OCI-LY7 (cell line): ENCODE data around the gene ZMYND11. TPM values are rescaled to one million over a fixed set of nuclear protein-coding genes. Genes with fewer than 3 reads are reported as not detected.

Source experiments
- BruUV-seq: library from RNA; stranded (reverse); fragments of 400-500 nt; replicated peaks from 2 replicates; lab custom pipeline; 2021; lab: Mats Ljungman, UMichigan
- CTCF ChIA-PET: fragments of 300-600 bp; sonication (Branson Sonifier 250); formaldehyde crosslinking; loops from one replicate; lab custom pipeline; 2022; ENCODE audit warnings: antibody characterized with exemption; ENCODE audit not compliant: unreplicated experiment; lab: Charles Lee
- POLR2A ChIA-PET: fragments of 300-600 bp; sonication (Branson Sonifier 250); formaldehyde crosslinking; loops from one replicate; lab custom pipeline; 2022; ENCODE audit warnings: antibody characterized with exemption; lab: Charles Lee
- DNase-seq: peaks from one replicate; pipeline ENCODE4 v3.0.0-alpha.2; 2015; ENCODE audit warnings: low spot score
- H2AFZ ChIP-seq: fragments of 200-600 bp; sonication (generic), shearing (Covaris generic); 2 replicates; pipeline ENCODE4 v1.6.1; 2014; ENCODE audit warnings: mild to moderate bottlenecking, antibody characterized with exemption, low read length, moderate library complexity
- H3K27ac ChIP-seq: fragments of 200-600 bp; sonication (generic); 2 replicates; pipeline ENCODE4 v1.5.1; 2014; ENCODE audit warnings: mixed run types, low read depth, mild to moderate bottlenecking, moderate library complexity, low read length, inconsistent platforms; ENCODE audit not compliant: poor library complexity, severe bottlenecking
- H3K36me3 ChIP-seq: fragments of 200-600 bp; sonication (generic); 2 replicates; pipeline ENCODE4 v1.6.1; 2014; ENCODE audit warnings: mild to moderate bottlenecking, antibody characterized with exemption, low read length, moderate library complexity, mixed read lengths; ENCODE audit not compliant: insufficient read depth
- H3K4me1 ChIP-seq: fragments of 200-600 bp; sonication (generic); 2 replicates; pipeline ENCODE4 v1.5.1; 2014; ENCODE audit warnings: mild to moderate bottlenecking, low read length; ENCODE audit not compliant: insufficient read depth, poor library complexity, severe bottlenecking
- H3K4me2 ChIP-seq: fragments of 200-600 bp; sonication (generic); 2 replicates; pipeline ENCODE4 v1.6.1; 2014; ENCODE audit warnings: mild to moderate bottlenecking, low read length
- H3K4me3 ChIP-seq: fragments of 200-600 bp; sonication (generic); 2 replicates; pipeline ENCODE4 v1.5.1; 2014; ENCODE audit warnings: mild to moderate bottlenecking, low read depth, low read length; ENCODE audit not compliant: poor library complexity, severe bottlenecking
- H3K79me2 ChIP-seq: fragments of 200-600 bp; sonication (generic); 2 replicates; pipeline ENCODE4 v1.6.1; 2016; ENCODE audit warnings: low read depth, mild to moderate bottlenecking, low read length, moderate library complexity, mixed read lengths; ENCODE audit not compliant: insufficient read depth
- H3K9me2 ChIP-seq: fragments of 200-600 bp; sonication (generic); 2 replicates; pipeline ENCODE4 v1.6.1; 2016; ENCODE audit warnings: mild to moderate bottlenecking, low read length, mixed read lengths; ENCODE audit not compliant: insufficient read depth
- H3K9me3 ChIP-seq: fragments of 200-600 bp; sonication (generic); 2 replicates; pipeline ENCODE4 v1.6.1; 2014; ENCODE audit warnings: mild to moderate bottlenecking, mixed run types, low read length, mixed read lengths
- H4K20me1 ChIP-seq: fragments of 200-600 bp; sonication (generic); 2 replicates; pipeline ENCODE4 v1.6.1; 2014; ENCODE audit warnings: mild to moderate bottlenecking, antibody characterized with exemption, low read length, moderate library complexity, mixed read lengths; ENCODE audit not compliant: insufficient read depth
- CTCF ChIP-seq: fragments of 200-600 bp; sonication (generic); conservative IDR thresholded peaks from 2 replicates; pipeline ENCODE4 v1.5.1; 2014; ENCODE audit warnings: mild to moderate bottlenecking, antibody characterized with exemption, low read length, moderate library complexity, mixed read lengths
- EZH2phosphoT487 ChIP-seq: fragments of 200-600 bp; sonication (generic); IDR thresholded peaks from 2 replicates; pipeline ENCODE4 v1.6.1; 2018; ENCODE audit warnings: low read depth, borderline replicate concordance, mild to moderate bottlenecking, mixed run types, antibody characterized with exemption, low read length, moderate library complexity, mixed read lengths
- intact Hi-C: fragments of 100-400 bp; cut with micrococcal nuclease; formaldehyde crosslinking; loops from one replicate; pipeline ENCODE4 v1.10.0; 2022; ENCODE audit not compliant: unreplicated experiment
- total RNA-seq, 2 experiments: library from RNA; depleted of rRNA in 1 of 2; stranded (reverse); fragments of >200 nt in 1 of 2; shearing (Covaris generic) in 1 of 2; gene quantifications; 2 replicates each; pipeline ENCODE4 v1.2.3, GENCODE V29; 2014 to 2022

The ZMYND11 gene
- total RNA-seq, 2 experiments from 2014 or later = 4.0 to 5.5 TPM

DNA sequence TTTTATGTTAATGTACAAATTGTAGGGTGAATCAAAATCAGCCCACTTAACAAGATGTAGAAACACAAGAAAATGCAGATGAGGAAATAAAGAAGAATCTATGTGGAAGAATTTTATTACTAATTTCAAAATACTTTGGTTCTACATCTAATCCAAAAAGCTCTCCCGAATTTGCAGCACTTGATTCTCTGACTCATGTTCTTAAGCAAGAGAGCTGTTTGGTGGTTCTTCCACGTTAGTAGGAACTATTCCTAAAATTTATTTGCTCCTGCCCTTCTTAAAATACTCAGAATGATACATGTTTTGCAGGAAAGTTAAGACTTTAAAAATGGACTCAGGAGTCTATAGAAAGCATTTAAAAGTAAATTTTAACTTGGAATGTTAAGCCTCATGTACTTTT, 91.8 kb downstream of the ZMYND11 start:
- intact Hi-C loops = no loop called here
- TF ChIP-seq EZH2phosphoT487 = no peak
- TF ChIP-seq CTCF = no peak
- CTCF ChIA-PET = no interaction called here
- no peak for DNase-seq
- Histone ChIP-seq H4K20me1 (no peaks in the 10 kb centered on the region), H3K27ac (no peak overlapping the region), H3K36me3 (no peaks in the 10 kb centered on the region), H3K4me2 (no peak overlapping the region), H3K9me3 (no peaks in the 10 kb centered on the region), H2AFZ (no peak overlapping the region), H3K9me2 (no peaks in the 10 kb centered on the region), H3K4me1 (peaks cover 10% of the 10 kb centered on the region), H3K79me2 (no peaks in the 10 kb centered on the region), H3K4me3 (no peak overlapping the region)
- POLR2A ChIA-PET = interaction anchor here (0.7 kb wide), 1 partner anchor 15 kb away, joined by 4 read pairs; no protein-coding TSS in a partner anchor
- BruUV-seq = no TSS peak

- no peaks in the 10 kb centered on the region for H3K79me2 ChIP-seq
- intact Hi-C loops = no loop called here
- H3K4me1 ChIP-seq = peaks cover 10% of the 10 kb centered on the region
- ChIA-PET POLR2A (no interaction called here), CTCF (no interaction called here)
- H3K4me3 ChIP-seq = no peak overlapping the region
- no peaks in the 10 kb centered on the region for H3K9me3 ChIP-seq
- H3K9me2 ChIP-seq = no peaks in the 10 kb centered on the region
- TF ChIP-seq EZH2phosphoT487 (no peak), CTCF (no peak)
- DNase-seq = no peak
- H2AFZ ChIP-seq = no peak overlapping the region
- no peak overlapping the region for H3K27ac ChIP-seq
- no peaks in the 10 kb centered on the region for H3K36me3 ChIP-seq
- no TSS peak for BruUV-seq
- H4K20me1 ChIP-seq = no peaks in the 10 kb centered on the region
- no peak overlapping the region for H3K4me2 ChIP-seq
Measured at GRCh38 chr10:228366-228765, 93.1 kb downstream of the ZMYND11 start.

- Histone ChIP-seq H3K9me3 (no peaks in the 10 kb centered on the region), H3K27ac (no peak overlapping the region), H3K4me3 (no peak overlapping the region), H3K4me1 (no peaks in the 10 kb centered on the region), H3K36me3 (no peaks in the 10 kb centered on the region), H3K4me2 (no peak overlapping the region), H2AFZ (no peak overlapping the region), H3K9me2 (no peaks in the 10 kb centered on the region), H3K79me2 (no peaks in the 10 kb centered on the region), H4K20me1 (no peaks in the 10 kb centered on the region)
- POLR2A ChIA-PET = interaction anchor here (0.7 kb wide), 1 partner anchor 86 kb away, joined by 4 read pairs; no protein-coding TSS in a partner anchor
- CTCF ChIA-PET = no interaction called here
- TF ChIP-seq CTCF (peak; percentile 91), EZH2phosphoT487 (no peak)
- DNase-seq = peak; percentile 54
- intact Hi-C loops = no loop called here
- BruUV-seq = no TSS peak
Measured at GRCh38 chr10:230758-231157, 95.5 kb downstream of the ZMYND11 start.
